A549 (cell line): ENCODE data around the gene GUCY2D. TPM values are rescaled to one million over a fixed set of nuclear protein-coding genes. Genes with fewer than 3 reads are reported as not detected.

Experiments used
- ATAC-seq, 2 experiments: fragments of 200-7000 bp in 1 of 2; fragments of >200 bp in 1 of 2; cut with Nextera tagmentation in 1 of 2; cut with Tn5 transposase in 1 of 2; 3 replicates each; pipeline versions ENCODE4 v1.8.0 to v1.9.1; 2018 to 2020; ENCODE audit warnings: mild to moderate bottlenecking in 1 of 2, moderate library complexity in 1 of 2
- CTCF ChIA-PET: fragments of 300-600 bp; sonication (Branson Sonifier 250); formaldehyde crosslinking; extraction: SDS; loops from one replicate; lab custom pipeline; 2021; ENCODE audit warnings: antibody characterized with exemption, inconsistent platforms; lab: Yijun Ruan, JAX
- POLR2A ChIA-PET: fragments of 350-600 bp; formaldehyde crosslinking; extraction: SDS; loops from one replicate; lab custom pipeline; 2021; ENCODE audit warnings: antibody characterized with exemption, inconsistent platforms; lab: Yijun Ruan, JAX
- DNase-seq, 2 experiments: peaks; one replicate each; pipeline versions ENCODE4 v3.0.0 to v3.0.0-alpha.2; 2011 to 2016; ENCODE audit warnings: low read depth in 1 of 2, low spot score in 1 of 2
- FAIRE-seq: peaks from 2 replicates; lab custom pipeline; 2011; peaks lifted over from hg19 to GRCh38; lab: Jason Lieb, UNC
- H3K27ac ChIP-seq, 2 experiments: fragments of >200 bp; sonication (Bioruptor Twin); formaldehyde crosslinking; 3 replicates each; pipeline ENCODE4 v1.5.1; 2016 to 2017
- H3K4me1 ChIP-seq: fragments of >200 bp; sonication (Bioruptor Twin); formaldehyde crosslinking; 3 replicates; pipeline ENCODE4 v1.6.1; 2016
- H3K4me2 ChIP-seq: fragments of >200 bp; sonication (Bioruptor Twin); formaldehyde crosslinking; 3 replicates; pipeline ENCODE4 v1.6.1; 2016
- H3K4me3 ChIP-seq: fragments of >200 bp; sonication (Bioruptor Twin); formaldehyde crosslinking; 3 replicates; pipeline ENCODE4 v1.5.1; 2016
- H3K9me3 ChIP-seq: fragments of >200 bp; sonication (Bioruptor Twin); formaldehyde crosslinking; 3 replicates; pipeline ENCODE4 v1.6.1; 2016
- CEBPB ChIP-seq, 2 experiments: fragments of >200 bp in 1 of 2; sonication (Bioruptor Twin) in 1 of 2; formaldehyde crosslinking in 1 of 2; IDR thresholded peaks; 2 replicates each; pipeline ENCODE4 v1.6.1; 2012 to 2016
- FOSB ChIP-seq: fragments of 250-450 bp; sonication (Bioruptor Pico); IDR thresholded peaks from 2 replicates; pipeline ENCODE4 v1.5.0; 2020; ENCODE audit warnings: mild to moderate bottlenecking, moderate library complexity
- HDAC2 ChIP-seq: fragments of 200-600 bp; sonication (generic); IDR thresholded peaks from 2 replicates; pipeline ENCODE4 v1.6.1; 2016
- HOXB13 ChIP-seq: fragments of 250-450 bp; sonication (Bioruptor Pico); IDR thresholded peaks from 2 replicates; pipeline ENCODE4 v1.5.0; 2020; ENCODE audit warnings: low read depth, mild to moderate bottlenecking, moderate library complexity
- JUN ChIP-seq, 2 experiments: fragments of >200 bp; sonication (Bioruptor Twin); formaldehyde crosslinking; IDR thresholded peaks; 2 replicates in 1 of 2; 3 replicates in 1 of 2; pipeline ENCODE4 v1.6.1; 2016 to 2017
- KDM1A ChIP-seq: fragments of 200-600 bp; sonication (generic); IDR thresholded peaks from 2 replicates; pipeline ENCODE4 v1.6.1; 2016; ENCODE audit warnings: low read depth, mild to moderate bottlenecking
- NPAS2 ChIP-seq: fragments of 250-450 bp; sonication (Bioruptor Pico); IDR thresholded peaks from 2 replicates; pipeline ENCODE4 v1.8.0; 2022; ENCODE audit warnings: mild to moderate bottlenecking, moderate library complexity, borderline replicate concordance
- RAD21 ChIP-seq, 2 experiments: fragments of >200 bp in 1 of 2; sonication (Bioruptor Twin) in 1 of 2; formaldehyde crosslinking in 1 of 2; IDR thresholded peaks in 1 of 2; conservative IDR thresholded peaks in 1 of 2; 2 replicates in 1 of 2; 3 replicates in 1 of 2; pipeline ENCODE4 v1.6.1; 2012 to 2018; ENCODE audit warnings: inconsistent platforms in 1 of 2
- RCOR1 ChIP-seq: fragments of 150-350 bp; IDR thresholded peaks from 2 replicates; pipeline ENCODE4 v1.6.1; 2014; ENCODE audit warnings: antibody characterized with exemption, low read length, low read depth
- SMC3 ChIP-seq: fragments of >200 bp; sonication (Bioruptor Twin); formaldehyde crosslinking; IDR thresholded peaks from 3 replicates; pipeline ENCODE4 v1.6.1; 2018; ENCODE audit warnings: inconsistent platforms
- WGBS: methylation state at CpG from one replicate; pipeline ENCODE4 v1.1.6; 2017; ENCODE audit errors: missing lambda C conversion rate; 5-methylcytosine and 5-hydroxymethylcytosine counted together
- polyA plus RNA-seq, 4 experiments: library from polyadenylated mRNA; depleted of rRNA in 3 of 4; stranded (reverse); fragments of >200 nt; fragmentation: RNase III in 1 of 4; extraction: RNeasy Plus Mini Kit Qiagen cat#74134 plus additional on column Dnase treatment in 1 of 4; gene quantifications; 2 replicates in 3 of 4; 3 replicates in 1 of 4; pipeline ENCODE4 v1.2.3, GENCODE V29; 2011 to 2017
- TF ChIP-seq, protein P1 (sequence below): fragments of >200 bp; sonication (Bioruptor Twin); formaldehyde crosslinking; IDR thresholded peaks from 3 replicates; pipeline ENCODE4 v1.5.1; 2016
- TF ChIP-seq, protein P2 (sequence below): fragments of 250-450 bp; sonication (Bioruptor Pico); IDR thresholded peaks from 2 replicates; pipeline ENCODE4 v1.5.0; 2020; ENCODE audit warnings: low read depth, mild to moderate bottlenecking, moderate library complexity
- TF ChIP-seq, protein P3 (sequence below): IDR thresholded peaks from 2 replicates; pipeline ENCODE4 v1.6.1; 2012; ENCODE audit warnings: low read depth, borderline replicate concordance
- TF ChIP-seq, protein P4 (sequence below): fragments of >200 bp; sonication (Bioruptor Twin); formaldehyde crosslinking; IDR thresholded peaks from 2 replicates; pipeline ENCODE4 v1.6.1; 2016
- TF ChIP-seq, protein P5 (sequence below): fragments of 150-350 bp; IDR thresholded peaks from 2 replicates; pipeline ENCODE4 v1.6.1; 2014; ENCODE audit warnings: low read depth, mild to moderate bottlenecking, low read length
- TF ChIP-seq, protein P6 (sequence below): fragments of 250-450 bp; sonication (Bioruptor Pico); IDR thresholded peaks from 2 replicates; pipeline ENCODE4 v1.5.0; 2021; ENCODE audit warnings: mild to moderate bottlenecking, moderate library complexity, borderline replicate concordance
- TF ChIP-seq, protein P7 (sequence below): IDR thresholded peaks from 2 replicates; pipeline ENCODE4 v1.6.1; 2012

Gene GUCY2D
- polyA plus RNA-seq, 2 of the 4 experiments (the other 2 are of a cell fraction): 0.14 TPM; not detected in 1

DNA sequence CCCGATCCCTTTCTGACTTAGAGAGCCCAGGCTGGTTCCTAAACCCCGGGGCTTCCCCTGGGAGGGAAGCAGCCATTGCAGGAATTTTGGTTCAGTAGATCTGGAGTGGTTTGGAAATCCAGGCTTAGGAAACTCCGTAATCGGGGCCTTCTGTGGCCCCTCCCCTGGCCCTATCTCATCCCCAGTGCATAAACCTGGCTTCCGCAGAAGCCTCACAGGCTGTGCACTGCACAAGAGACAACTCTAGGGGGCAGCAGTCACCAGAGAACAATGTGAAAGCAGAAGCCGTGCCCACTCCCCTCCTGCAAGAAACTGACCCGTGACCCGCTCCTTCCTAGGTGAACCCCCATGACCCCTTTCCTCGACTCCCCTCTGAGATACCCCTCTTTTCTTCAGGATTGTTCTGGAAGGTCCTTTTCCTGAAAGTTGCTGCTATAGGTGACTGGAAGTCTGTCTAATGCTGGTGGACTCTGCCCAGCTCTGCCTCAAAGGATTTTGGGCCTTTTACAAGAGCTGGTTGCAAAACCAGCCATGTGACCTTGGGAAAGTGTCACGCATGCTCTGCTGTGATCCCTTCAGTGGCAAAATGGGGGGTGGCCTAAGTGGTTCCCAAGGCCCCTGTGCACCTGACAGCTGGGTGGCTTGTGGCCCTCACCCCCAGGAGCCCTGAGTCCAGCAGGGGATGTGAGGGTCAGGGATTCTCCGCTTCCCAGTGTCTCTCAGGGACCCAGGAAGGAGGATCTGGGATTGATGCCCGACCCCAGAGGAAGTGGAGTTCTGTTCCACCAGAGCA is 14.4 kb downstream of the GUCY2D start:
- POLR2A ChIA-PET: interaction anchor here (0.6 kb wide), 1 partner anchor 54 kb away, joined by 6 read pairs; no protein-coding TSS in a partner anchor
- H3K4me2 ChIP-seq: peak overlapping the region; percentile 88
- peak; percentile 76 to 92 for ATAC-seq
- TF ChIP-seq, protein P1, sequence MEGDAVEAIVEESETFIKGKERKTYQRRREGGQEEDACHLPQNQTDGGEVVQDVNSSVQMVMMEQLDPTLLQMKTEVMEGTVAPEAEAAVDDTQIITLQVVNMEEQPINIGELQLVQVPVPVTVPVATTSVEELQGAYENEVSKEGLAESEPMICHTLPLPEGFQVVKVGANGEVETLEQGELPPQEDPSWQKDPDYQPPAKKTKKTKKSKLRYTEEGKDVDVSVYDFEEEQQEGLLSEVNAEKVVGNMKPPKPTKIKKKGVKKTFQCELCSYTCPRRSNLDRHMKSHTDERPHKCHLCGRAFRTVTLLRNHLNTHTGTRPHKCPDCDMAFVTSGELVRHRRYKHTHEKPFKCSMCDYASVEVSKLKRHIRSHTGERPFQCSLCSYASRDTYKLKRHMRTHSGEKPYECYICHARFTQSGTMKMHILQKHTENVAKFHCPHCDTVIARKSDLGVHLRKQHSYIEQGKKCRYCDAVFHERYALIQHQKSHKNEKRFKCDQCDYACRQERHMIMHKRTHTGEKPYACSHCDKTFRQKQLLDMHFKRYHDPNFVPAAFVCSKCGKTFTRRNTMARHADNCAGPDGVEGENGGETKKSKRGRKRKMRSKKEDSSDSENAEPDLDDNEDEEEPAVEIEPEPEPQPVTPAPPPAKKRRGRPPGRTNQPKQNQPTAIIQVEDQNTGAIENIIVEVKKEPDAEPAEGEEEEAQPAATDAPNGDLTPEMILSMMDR: peak; percentile 89
- TF ChIP-seq RCOR1 (peak; percentile 8; the same call in 1 of the 2 replicates), HDAC2 (no peak), FOSB (no peak), KDM1A (no peak), JUN (IDR thresholded peaks at IDR 0.05) (no peak), HOXB13 (no peak), NPAS2 (CRISPR knock-in tag) (no peak), RAD21 (conservative IDR thresholded peaks at IDR 0.05 in 1 of 2, IDR thresholded peaks at IDR 0.05 in 1 of 2) (peak; percentile 72 to 77), SMC3 (peak; percentile 63), CEBPB (IDR thresholded peaks at IDR 0.05) (no peak)
- TF ChIP-seq, protein P2, sequence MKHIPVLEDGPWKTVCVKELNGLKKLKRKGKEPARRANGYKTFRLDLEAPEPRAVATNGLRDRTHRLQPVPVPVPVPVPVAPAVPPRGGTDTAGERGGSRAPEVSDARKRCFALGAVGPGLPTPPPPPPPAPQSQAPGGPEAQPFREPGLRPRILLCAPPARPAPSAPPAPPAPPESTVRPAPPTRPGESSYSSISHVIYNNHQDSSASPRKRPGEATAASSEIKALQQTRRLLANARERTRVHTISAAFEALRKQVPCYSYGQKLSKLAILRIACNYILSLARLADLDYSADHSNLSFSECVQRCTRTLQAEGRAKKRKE (CRISPR knock-in tag): no peak
- TF ChIP-seq, protein P3, sequence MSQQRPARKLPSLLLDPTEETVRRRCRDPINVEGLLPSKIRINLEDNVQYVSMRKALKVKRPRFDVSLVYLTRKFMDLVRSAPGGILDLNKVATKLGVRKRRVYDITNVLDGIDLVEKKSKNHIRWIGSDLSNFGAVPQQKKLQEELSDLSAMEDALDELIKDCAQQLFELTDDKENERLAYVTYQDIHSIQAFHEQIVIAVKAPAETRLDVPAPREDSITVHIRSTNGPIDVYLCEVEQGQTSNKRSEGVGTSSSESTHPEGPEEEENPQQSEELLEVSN: no peak
- TF ChIP-seq, protein P4, sequence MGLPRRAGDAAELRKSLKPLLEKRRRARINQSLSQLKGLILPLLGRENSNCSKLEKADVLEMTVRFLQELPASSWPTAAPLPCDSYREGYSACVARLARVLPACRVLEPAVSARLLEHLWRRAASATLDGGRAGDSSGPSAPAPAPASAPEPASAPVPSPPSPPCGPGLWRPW: no peak
- TF ChIP-seq, protein P5, sequence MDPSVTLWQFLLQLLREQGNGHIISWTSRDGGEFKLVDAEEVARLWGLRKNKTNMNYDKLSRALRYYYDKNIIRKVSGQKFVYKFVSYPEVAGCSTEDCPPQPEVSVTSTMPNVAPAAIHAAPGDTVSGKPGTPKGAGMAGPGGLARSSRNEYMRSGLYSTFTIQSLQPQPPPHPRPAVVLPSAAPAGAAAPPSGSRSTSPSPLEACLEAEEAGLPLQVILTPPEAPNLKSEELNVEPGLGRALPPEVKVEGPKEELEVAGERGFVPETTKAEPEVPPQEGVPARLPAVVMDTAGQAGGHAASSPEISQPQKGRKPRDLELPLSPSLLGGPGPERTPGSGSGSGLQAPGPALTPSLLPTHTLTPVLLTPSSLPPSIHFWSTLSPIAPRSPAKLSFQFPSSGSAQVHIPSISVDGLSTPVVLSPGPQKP: no peak
- TF ChIP-seq, protein P6, sequence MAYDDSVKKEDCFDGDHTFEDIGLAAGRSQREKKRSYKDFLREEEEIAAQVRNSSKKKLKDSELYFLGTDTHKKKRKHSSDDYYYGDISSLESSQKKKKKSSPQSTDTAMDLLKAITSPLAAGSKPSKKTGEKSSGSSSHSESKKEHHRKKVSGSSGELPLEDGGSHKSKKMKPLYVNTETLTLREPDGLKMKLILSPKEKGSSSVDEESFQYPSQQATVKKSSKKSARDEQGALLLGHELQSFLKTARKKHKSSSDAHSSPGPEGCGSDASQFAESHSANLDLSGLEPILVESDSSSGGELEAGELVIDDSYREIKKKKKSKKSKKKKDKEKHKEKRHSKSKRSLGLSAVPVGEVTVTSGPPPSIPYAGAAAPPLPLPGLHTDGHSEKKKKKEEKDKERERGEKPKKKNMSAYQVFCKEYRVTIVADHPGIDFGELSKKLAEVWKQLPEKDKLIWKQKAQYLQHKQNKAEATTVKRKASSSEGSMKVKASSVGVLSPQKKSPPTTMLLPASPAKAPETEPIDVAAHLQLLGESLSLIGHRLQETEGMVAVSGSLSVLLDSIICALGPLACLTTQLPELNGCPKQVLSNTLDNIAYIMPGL (CRISPR knock-in tag): no peak
- TF ChIP-seq, protein P7, sequence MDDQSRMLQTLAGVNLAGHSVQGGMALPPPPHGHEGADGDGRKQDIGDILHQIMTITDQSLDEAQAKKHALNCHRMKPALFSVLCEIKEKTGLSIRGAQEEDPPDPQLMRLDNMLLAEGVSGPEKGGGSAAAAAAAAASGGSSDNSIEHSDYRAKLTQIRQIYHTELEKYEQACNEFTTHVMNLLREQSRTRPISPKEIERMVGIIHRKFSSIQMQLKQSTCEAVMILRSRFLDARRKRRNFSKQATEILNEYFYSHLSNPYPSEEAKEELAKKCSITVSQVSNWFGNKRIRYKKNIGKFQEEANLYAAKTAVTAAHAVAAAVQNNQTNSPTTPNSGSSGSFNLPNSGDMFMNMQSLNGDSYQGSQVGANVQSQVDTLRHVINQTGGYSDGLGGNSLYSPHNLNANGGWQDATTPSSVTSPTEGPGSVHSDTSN: no peak
- TF ChIP-seq, all 56 proteins: peak for 4
- CTCF ChIA-PET: interaction anchor here (0.6 to 13.5 kb wide), 31 partner anchors 12 to 290 kb away, joined by 3 to 148 read pairs (median 4); partner anchors contain the start of gene GUCY2D
- 32% methylated on average over 12 of the region's 12 CpGs for WGBS
- DNase-seq: peak; percentile 62 to 66
- Histone ChIP-seq H3K4me3 (peak overlapping the region; percentile 47), H3K27ac (peak overlapping the region; percentile 62 to 70; a peak in 5 of 6 replicates), H3K4me1 (peaks cover 5% of the 10 kb centered on the region; the same call in 1 of the 3 replicates), H3K9me3 (no peaks in the 10 kb centered on the region)
- peak; percentile 13 for FAIRE-seq
